Activated T-cell treated with anti-CD3 and anti-CD28 coated beads, Interleukin-2, amount 50 U/mL, for 1 hour (primary cell): ENCODE measurements around the gene ECPAS.
"Not testable (repeated sequence)": the region's sequence is repeated elsewhere in the genome, so short reads cannot be mapped to it uniquely, and the experiment has no call there.

Experiments
- DNase-seq: peaks from one replicate; pipeline ENCODE4 v3.0.0-alpha.2; 2020

The ECPAS gene, protein sequence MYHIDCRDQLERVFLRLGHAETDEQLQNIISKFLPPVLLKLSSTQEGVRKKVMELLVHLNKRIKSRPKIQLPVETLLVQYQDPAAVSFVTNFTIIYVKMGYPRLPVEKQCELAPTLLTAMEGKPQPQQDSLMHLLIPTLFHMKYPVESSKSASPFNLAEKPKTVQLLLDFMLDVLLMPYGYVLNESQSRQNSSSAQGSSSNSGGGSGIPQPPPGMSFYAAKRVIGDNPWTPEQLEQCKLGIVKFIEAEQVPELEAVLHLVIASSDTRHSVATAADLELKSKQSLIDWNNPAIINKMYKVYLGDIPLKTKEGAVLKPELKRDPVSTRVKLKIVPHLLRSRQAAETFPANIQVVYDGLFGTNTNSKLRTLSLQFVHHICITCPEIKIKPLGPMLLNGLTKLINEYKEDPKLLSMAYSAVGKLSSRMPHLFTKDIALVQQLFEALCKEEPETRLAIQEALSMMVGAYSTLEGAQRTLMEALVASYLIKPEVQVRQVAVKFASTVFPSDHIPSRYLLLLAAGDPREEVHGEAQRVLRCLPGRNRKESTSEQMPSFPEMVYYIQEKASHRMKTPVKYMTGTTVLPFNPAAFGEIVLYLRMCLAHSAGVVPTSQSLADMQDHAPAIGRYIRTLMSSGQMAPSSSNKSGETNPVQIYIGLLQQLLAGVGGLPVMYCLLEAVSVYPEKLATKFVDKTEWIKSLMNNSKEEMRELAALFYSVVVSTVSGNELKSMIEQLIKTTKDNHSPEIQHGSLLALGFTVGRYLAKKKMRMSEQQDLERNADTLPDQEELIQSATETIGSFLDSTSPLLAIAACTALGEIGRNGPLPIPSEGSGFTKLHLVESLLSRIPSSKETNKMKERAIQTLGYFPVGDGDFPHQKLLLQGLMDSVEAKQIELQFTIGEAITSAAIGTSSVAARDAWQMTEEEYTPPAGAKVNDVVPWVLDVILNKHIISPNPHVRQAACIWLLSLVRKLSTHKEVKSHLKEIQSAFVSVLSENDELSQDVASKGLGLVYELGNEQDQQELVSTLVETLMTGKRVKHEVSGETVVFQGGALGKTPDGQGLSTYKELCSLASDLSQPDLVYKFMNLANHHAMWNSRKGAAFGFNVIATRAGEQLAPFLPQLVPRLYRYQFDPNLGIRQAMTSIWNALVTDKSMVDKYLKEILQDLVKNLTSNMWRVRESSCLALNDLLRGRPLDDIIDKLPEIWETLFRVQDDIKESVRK (N-terminal part only)

DNA sequence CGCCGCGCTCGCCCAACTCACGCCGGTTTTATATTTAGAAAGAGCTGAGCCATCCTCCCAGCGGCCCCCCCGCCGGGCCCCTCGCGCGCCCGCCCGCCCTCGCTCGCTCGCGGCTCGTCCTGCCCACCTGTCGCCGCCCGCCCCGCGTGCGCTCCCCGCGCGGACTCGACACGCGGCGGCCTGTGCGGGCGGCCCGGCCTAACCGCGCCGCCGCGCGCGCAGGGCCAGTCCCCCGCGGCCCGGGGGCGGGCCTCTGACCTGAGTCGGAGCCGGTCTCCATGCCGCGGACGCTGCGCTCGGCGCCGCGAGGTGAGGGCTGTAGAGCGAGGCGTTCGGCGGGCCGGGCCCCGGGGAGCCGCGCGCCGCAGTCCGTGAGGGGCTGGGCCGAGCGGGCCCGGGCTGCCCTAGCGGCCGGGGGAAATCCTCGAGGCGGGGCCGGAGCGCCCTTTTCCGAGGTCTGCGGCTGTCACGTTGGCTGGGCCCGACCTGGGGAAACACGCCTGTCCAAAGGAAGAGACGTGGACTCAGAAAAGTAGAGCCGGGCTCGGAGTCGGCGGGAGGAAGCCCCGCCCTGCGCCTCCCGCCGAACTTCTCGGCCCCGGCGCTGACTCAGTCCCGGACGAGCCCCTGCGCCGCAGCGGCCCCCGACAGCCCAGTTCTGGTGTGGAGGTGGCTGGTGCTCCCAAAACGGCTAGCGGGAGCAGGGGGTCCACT, at the start of gene ECPAS:
Gene ECPAS, minus strand, starts transcription at position 526 of the 714 bp plus-strand sequence. CDS start 11,465 bp downstream, outside the sequence.
- DNase-seq: peak; percentile 75

DNA sequence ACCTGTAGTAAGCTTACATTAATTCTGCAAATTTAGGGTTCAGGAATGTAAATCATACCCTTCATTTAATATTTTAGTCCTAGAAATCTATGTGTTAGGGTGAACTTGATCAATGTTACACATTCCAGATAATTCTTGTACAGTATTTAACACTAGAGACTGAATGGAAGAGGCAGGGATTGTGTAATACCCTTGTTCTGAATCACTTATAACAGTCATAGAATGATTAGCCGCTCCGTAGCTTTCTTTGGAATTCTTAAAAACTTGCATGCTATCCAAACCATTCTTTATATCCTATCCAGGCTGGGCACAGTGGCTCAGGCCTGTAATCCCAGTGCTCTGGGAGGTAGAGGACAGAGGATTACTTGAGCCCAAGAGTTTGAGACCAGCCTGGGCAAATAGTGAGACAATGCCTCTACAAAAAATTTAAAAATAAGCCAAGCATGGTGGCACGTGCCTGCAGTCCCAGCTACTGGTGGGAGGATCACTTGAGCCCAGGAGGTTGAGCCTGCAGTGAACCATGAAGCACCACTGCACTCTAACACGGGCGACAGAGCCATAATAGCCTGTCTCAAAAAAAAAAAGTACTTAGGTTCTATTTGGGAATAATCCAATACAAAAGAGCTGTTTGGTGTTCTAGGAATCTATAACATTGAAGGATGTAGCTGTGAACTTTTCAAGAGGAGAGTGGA, 49.1 kb upstream of the ECPAS start:
- DNase-seq: no peak

DNA sequence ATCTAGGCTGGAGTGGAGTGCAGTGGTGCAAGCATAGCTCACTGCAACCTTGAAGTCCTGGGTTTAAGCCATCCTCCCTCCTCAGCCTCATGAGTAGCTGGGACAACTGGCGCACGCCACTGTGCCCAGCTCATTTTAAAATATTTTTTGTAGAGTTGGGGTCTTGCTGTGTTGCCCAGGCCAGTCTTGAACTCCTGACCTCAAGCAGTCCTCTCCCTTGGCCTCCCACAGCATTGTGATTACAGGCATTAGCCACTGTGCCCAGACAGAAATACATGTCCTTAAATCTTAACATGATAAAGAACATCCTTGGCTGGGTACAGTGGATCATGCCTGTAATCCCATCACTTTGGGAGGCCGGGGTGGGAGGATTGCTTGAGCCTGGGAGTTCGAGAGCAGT, 47.5 kb upstream of the ECPAS start:
- no peak for DNase-seq

DNA sequence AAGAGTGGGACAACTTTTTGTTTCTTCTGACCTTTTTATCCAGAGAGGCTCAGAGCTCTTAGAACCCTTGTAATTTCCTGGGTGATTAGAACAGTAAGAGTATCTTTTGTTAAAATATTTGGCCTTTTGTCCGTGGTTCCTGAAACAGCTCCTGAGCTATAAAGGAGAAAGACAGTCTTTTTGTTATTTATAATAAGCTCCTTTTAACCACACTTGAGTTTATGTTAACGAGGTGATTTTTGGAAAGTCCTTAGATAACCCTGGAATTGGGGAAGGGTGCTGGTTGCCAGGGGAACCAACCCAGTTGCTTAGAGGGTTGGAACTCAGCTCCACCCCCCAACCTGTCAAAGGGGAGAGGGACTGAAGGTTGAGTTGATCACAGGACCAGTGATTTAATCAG, 45.6 kb upstream of the ECPAS start:
- DNase-seq: no peak

GRCh38 chr9:111527347-111527746, 43.2 kb upstream of the ECPAS start:
- no peak for DNase-seq

GRCh38 chr9:111525056-111525977, 41.1 kb upstream of the ECPAS start, which contains the start of gene ZNF483:
Gene ZNF483, plus strand, starts transcription at chr9:111525179. Its CDS starts 2,217 bp downstream, at chr9:111527396.
- peak; percentile 77 for DNase-seq

GRCh38 chr9:111524731-111525055, 40.5 kb upstream of the ECPAS start:
- no peak for DNase-seq

DNA sequence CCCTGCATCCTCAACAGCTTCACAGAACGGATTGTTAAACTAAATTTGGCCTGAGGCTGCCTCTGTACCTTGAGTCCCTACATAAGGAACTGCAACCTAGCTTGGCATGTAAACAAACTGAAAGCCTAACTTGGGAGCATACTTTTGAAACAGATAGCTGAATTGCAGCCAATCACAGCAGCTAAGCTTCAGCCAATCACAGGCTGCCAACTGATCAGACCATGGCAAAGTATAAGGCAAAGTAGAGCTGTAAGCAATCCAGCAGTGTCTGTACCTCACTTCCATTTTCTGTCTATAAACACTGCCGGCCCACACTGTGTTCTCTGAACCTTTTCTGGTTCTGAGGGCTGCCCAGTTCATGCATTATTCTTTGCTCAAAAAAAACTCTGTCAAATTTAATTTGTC, 31.9 kb upstream of the ECPAS start:
- no peak for DNase-seq

GRCh38 chr9:111514967-111515366, 30.8 kb upstream of the ECPAS start:
- no peak for DNase-seq

DNA sequence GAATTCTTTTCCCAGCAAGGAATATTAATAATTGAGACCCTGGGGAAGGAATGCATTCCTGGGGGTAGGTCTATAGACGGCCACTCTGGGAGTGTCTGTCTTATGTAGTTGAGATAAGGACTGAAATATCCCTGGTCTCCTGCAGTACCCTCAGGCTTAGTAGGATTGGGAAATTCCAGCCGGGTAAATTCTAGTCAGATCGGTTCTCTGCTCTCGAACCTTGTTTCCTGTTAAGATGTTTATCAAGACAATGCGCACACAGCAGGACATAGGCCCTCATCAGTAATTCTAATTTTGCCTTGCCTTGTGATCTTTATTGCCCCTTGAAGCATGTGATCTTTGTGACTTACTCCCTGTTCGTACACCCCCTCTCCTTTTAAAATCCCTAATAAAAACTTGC, 27.4 kb upstream of the ECPAS start:
- not testable (repeated sequence) for DNase-seq

DNA sequence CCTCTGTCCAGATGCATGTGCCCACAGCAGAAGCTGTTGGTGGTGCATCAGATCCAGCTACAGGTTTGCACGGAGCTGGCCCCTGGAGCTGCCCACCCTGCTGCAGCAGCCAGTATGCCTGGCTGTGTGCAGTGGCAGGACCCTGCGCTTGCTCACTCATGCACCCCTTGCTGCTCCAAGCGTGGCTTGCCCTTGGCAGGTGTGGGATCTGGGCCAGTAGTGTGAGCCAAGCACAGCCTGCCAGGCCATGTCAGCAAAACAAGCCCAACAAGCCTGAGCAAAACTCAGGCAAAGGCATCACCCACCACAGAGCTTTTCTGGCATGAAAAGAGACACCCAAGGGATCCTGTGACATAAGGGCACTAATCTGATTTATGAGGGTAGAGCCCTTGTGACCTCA, 18.3 kb upstream of the ECPAS start:
- DNase-seq: no peak

- no peak for DNase-seq
Observed at GRCh38 chr9:111501648-111502047, 17.5 kb upstream of the ECPAS start.

DNA sequence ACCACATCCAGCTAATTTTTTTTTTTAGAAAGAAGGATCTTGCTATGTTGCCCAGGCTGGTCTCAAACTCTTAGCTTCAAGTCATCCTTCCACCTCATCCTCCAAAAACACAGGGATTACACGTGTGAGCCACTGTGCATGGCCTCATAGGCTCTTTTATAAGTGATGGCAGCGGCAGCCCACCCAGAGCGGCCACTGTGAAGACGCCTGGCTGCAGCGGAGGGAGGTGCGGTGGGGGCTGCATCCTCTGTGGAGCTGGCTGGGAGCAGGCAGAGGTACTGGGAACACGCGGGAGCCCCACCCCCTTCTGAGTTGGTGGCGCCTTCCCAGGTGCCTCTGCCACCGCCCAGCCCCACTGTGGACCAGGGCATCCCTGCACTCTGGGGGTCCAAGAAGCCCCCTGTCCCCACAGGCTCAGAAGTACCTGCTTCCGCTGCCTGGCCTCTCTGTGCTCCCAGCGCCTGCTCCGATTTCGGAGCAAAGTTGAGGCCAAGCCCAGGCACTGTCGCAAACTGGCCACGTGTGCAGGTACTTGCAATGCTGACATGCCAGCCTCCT, 16.9 kb upstream of the ECPAS start:
- DNase-seq: no peak

- DNase-seq: not testable (repeated sequence)
Observed at GRCh38 chr9:111497196-111497595, 13.0 kb upstream of the ECPAS start.

DNA sequence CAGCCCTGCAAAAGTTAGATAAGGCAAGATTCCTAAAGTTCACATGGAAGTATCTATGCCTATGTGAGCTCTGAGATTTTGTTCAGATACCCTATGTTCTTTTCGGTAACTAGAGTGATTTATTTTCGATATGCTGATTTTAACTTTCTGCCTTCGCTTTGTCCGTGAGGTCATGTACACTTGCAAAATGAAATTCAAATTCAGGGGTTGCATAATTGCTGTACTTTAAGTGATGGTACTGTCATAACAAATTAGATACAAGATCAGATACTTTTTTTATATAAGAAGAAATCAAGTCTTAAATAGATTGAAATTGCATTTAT, 350 bp upstream of the ECPAS start:
- DNase-seq: no peak

- DNase-seq: peak; percentile 68
Observed at GRCh38 chr9:111483439-111483857, 735 bp downstream of the ECPAS start.

DNA sequence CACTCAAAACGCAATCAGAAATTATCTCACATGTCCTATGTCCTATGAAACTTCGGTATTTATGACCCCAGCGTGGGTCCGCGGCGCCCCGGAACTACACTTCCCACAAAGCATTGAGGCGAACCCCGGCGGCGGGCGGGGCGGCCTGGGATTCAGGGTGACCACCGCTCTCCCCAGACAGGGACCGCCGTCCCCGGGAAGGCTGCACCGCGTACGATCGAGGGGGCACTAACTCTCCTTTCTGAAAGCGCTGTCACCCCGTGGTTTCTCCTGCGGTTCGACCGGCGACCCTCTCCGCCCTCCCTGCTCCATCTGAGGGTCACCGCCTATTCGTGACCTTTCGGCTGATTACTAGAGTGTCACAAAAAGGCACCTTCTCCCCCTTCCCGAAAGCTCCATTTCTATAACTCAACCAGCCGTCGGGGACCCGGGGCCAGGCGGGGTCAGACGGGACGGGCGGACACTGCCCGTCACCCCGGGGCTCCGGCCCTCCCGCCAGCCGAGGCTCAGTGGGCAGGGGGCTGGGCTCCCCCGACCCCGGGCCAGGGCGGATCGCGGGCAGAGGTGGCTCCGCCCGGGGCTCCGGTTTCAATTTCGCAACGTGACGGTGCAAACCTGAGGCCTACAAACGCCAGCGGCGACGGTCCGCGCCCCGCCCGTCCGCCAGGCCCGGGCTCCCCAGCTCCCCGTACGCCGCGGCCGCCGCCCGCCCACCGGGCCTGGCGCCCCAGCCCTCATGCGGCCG, 1.3 kb downstream of the ECPAS start:
- DNase-seq: peak; percentile 72

- no peak for DNase-seq
Observed at GRCh38 chr9:111481885-111482636, 2.1 kb downstream of the ECPAS start.

- DNase-seq: no peak
Observed at GRCh38 chr9:111477677-111478076, 6.5 kb downstream of the ECPAS start.
